WI38 (cell line): ENCODE results near the gene PLB1.
"Not testable (repeated sequence)": the region's sequence is repeated elsewhere in the genome, so short reads cannot be mapped to it uniquely, and the experiment has no call there.

Source experiments
- H3K4me3 ChIP-seq: 2 replicates; pipeline ENCODE4 v1.5.1; 2011; ENCODE audit warnings: low read depth, mild to moderate bottlenecking, control low read depth, low read length
- TF ChIP-seq, protein P1 (sequence below): IDR thresholded peaks from 2 replicates; pipeline ENCODE4 v1.5.1; 2012; ENCODE audit warnings: low read depth, mild to moderate bottlenecking, control low read depth, low read length

Gene PLB1

DNA sequence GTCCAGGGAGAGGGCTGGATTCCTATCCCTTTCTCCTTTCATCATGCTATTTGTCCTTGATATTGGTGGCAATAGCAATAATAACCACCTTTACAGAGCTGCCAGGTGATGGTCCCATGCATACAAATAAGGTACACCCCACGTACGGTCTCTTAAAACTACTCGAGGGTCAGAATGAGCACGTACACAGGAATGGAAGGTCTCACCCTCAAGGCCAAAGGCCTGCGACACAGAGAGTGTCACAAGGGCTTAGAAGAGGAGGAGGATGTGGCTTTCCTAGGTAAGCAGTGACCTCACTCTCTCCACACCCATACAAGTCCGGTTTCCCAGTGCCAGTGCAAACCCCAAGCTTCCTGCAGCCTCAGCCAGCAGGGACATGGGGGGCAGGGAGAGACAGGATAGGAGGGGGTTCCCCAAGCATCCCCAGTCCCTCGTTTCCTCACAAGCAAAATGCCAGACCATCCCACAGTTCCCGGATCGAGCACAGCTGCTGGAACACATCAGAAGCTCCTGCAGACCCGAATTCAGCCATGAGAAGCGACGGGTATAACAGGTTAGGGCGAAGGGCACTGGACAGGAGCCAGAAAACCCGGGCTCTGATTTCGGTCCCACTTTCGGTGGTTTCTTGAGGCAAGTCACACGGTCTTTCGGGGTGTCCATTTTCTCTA, 49.2 kb downstream of the PLB1 start:
- H3K4me3 ChIP-seq: no peak overlapping the region
- TF ChIP-seq, protein P1, sequence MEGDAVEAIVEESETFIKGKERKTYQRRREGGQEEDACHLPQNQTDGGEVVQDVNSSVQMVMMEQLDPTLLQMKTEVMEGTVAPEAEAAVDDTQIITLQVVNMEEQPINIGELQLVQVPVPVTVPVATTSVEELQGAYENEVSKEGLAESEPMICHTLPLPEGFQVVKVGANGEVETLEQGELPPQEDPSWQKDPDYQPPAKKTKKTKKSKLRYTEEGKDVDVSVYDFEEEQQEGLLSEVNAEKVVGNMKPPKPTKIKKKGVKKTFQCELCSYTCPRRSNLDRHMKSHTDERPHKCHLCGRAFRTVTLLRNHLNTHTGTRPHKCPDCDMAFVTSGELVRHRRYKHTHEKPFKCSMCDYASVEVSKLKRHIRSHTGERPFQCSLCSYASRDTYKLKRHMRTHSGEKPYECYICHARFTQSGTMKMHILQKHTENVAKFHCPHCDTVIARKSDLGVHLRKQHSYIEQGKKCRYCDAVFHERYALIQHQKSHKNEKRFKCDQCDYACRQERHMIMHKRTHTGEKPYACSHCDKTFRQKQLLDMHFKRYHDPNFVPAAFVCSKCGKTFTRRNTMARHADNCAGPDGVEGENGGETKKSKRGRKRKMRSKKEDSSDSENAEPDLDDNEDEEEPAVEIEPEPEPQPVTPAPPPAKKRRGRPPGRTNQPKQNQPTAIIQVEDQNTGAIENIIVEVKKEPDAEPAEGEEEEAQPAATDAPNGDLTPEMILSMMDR: no peak

DNA sequence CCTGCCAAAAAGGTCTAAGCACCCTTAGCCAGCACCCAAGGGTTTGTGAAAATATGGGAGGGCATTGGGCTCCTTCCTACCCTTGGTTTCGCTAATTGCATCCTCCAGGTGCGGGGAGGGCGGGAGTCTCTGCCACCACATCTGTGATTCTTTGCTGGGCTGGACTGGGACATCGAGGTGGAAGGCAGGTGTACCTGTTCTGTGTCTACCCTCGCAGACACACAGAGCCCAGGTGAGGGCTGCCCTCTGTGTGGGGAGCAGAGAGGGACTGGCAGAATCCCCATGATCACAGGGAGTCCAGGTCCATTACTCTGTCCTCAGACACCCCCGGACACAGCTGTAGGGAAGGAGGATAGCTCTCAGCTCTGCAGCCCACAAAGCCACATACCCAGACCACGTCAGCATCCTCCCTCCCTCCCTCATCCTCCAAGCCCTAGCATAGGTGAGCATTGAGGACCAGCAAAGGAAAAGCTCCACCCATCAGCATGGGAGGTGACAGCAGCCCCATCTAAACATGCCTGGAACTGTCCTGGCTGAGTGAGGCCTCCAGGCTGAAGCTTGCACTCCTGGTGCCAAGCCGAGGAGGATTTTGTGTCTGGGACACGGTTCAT, 49.8 kb downstream of the PLB1 start:
- TF ChIP-seq, protein P1: no peak
- H3K4me3 ChIP-seq: no peak overlapping the region

DNA sequence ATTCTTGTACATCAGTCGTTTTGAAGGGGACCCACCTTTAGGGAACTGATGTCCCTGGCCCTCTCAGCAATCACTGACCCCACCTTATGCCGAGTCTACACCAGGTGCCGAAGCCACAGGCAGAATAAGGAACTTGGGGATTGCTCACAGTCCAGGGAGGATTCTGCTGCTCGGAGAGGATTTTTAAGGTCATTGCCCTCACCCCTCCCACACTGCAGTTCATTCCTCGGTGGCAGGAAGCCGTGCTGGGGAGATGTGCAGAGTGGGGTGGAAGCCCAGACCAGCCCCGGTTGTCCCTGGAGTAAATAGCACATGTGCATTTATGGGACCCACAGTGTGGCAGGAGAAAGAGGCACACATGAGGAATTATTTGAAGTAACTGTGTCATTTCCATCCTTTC, 50.4 kb downstream of the PLB1 start:
- no peak overlapping the region for H3K4me3 ChIP-seq
- TF ChIP-seq, protein P1: no peak

DNA sequence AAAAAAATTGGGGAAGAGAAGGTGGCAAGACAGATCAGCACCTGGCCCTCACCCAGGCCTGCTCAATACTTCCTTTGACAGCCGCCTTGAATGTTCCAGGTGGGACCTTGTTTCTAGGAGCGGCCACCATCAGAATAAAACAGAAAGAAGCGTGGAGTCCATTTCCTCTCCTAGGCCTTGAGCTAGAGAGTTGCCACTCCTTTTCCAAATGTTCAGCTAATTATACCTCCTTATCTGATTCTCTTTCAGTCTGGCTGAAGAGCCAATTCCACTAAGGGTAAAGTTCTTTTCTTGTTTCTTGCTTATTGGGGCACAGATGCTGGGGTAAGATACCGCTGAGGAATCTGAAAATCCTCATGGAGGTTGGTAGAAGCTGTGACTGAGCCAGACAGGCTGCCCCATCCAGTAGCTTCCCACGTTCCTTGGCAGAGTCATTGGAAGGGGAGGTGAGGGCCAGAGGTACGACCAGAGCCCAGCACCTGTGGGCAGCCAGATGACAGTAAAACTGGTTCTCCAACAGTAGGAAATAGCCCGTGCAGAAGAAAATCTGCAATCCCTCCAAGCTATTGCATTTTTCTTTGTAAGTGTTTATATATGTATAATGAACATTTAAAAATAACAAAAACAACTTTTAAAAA, 51.5 kb downstream of the PLB1 start:
- TF ChIP-seq, protein P1: no peak

DNA sequence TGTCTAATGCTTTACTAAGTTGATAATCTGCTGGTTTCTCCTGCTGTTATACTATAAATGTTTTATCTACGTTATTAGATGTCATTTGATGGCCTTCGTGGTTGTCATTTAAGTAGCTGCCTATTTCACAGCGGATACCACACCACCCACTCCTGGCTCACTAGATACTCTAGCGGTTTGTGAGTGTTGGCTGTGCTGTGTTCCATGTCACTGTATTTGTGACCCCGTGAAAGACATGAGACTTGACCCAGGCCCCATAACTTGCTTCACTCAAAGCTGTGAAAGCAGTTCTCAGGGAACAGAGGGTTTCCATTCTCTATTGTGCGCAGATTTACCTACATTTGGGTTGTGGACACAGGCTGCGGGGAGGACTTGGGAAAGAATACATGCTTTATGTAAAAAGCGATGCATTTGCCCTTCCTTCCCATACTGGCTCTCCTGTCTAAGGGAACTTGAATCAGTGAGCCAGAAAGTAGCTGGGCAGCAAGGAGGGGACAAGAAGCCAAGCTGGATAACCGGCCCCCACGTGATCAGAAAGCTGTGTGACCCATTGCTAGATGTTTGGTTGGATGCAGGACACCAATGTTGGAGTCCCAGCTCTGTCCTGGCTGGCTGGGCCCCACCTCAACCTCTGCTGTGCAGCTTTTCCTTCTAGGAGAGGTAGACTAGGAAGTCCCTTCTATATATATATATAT, 52.2 kb downstream of the PLB1 start:
- TF ChIP-seq, protein P1: no peak

More for the DNA sequence above, 51.5 kb downstream of the PLB1 start:
- H3K4me3 ChIP-seq: no peak overlapping the region

DNA sequence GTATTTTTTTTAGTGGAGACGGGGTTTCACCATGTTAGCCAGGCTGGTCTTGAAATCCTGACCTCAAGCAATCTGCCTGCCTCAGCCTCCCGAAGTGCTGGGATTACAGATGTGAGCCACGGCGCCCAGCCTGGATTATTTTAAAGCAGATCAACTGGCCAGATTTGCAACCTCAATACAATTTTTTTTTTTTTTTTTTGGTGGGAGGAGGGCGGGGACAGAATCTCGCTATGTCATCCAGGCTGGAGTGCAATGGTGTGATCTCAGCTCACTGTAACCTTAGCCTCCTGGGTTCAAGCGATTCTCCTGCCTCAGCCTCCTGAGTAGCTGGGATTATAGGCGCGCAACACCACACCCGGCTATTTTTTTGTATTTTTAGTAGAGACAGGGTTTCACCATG, 54.5 kb downstream of the PLB1 start:
- H3K4me3 ChIP-seq: not testable (repeated sequence)

More for the DNA sequence above, 52.2 kb downstream of the PLB1 start:
- no peak overlapping the region for H3K4me3 ChIP-seq

DNA sequence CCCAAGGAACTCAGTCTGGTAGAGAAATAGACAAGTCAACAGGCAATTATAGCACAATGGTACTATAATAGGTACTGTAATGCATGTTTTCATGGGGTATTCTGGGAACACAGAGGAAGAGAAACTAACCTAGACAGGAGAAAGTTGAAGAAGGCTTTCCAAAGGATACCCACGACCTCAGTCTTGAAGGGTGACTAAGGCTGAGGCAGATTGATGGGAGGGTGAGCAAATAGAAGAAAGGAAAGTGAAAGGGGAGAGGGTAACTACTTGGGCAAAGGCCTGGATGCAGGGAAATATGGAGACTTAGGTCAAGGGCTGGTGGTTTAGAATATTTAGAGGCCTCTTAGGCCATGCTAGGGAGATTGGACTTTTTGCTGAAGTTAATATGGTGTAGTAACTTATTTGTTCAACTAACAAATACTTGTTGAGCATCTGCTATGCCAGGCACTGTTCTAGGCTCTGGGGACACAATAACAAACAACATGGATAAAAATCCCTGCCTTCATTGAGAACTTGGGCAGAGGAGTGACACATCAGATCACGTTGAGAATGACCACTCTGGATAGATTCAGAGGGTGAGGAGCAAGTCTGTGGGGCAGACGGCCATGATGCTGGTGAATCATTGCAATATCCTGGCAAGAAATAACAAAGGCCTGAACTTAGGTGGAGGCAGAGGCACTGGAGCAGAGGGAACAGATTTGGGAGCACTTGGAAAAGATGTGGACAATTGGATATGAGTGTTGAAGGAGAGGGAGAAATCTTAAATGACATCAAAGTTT, 56.4 kb downstream of the PLB1 start:
- TF ChIP-seq, protein P1: no peak

More for the DNA sequence above, 56.4 kb downstream of the PLB1 start:
- H3K4me3 ChIP-seq: no peak overlapping the region
